Activated naive CD4-positive, alpha-beta T cell treated with anti-CD3 and anti-CD28 coated beads, Interleukin-2, amount 10 ng/mL, durations not matched to agents 5 hours and 36 hours (primary cell): ENCODE results near the gene COPS2. TPM values are rescaled to one million over a fixed set of nuclear protein-coding genes. Genes with fewer than 3 reads are reported as not detected.

ENCODE experiments used
- microRNA-seq: library from miRNA; unstranded; fragments of <30 nt; microRNA quantifications from one replicate; pipeline ENCODE4 v1.2.0, GENCODE V29; 2022; ENCODE audit warnings: borderline microRNAs expressed, borderline replicate concordance
- total RNA-seq, 2 experiments: library from RNA; stranded (reverse); gene quantifications; one replicate each; pipeline ENCODE4 v1.2.3, GENCODE V29; 2021

Gene COPS2
- total RNA-seq: 10 to 100 TPM; 53.7 to 58.2 TPM

DNA sequence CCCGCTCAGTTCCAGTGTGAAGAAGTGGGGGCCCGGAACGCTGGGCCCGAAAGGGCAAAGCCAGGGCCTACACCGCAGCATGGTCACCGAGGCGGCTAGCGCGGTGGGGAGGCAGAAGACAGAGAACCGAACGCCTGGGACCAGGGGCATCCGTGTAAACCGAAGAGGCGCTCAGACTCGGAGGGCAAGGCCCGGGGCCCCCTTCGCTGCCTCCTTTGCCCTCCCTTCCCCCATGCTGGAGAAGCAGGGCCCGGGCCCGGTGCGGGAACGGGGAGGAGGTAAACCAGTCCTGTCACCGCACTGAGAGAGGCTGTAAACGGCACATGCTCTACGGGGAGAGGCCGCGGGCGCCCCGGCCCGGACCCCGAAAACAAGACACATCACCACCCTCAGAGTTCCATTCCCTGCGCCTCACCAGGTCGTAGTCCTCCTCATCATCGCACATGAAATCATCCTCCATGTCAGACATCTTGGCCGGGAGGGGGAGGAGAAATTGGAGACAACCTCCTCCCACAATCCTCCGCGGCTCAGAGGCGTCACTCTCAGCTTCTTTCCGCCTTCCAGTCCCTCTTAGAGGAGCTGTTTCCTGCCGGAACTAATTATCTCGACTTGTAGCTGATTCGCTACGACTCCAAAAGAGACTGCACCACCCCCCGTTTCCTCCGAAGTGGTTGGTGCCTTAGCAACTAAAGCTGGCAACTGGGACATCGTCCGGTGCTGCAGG is at the start of gene COPS2:
COPS2 (minus strand) TSS at position 490 of the 724 bp plus-strand sequence; CDS start at position 469, 21 bp downstream.

DNA sequence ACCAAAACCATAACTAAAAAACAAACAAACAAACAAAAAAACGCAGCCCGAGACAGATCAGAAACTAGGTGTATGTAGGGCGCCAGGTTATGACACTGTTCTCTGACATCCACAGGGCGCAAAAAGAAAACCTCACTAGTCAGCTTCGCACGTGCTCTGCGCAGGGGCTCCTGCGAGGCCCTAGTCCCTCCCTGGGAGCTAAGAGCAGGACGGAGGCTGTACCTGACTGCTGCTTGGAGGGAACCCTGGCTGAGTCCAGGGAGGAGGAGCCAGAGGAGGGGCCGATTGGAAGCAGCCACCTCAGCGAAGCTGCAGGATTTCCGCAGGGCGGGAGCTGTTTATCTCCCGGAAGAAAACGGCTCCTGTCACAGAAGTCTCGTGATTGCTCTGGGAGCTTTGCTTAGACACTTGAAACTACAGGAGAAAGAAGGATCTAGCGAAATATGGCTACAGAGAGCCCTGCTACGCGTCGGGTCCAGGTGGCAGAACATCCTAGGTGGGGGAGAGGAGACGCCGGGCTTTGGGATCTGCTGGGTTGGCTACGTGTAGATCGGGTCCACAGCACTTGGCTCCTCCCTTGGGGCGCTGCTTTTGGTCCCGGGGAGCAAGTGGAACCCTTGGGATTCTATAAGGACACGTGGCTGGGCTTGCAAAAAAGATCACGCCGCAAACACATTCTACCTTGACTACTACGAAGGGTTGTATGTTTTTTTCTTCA is 14.6 kb upstream of the COPS2 start, which contains the start of gene GALK2:
GALK2 (plus strand) TSS at position 368 of the 718 bp plus-strand sequence; CDS start at position 444, 76 bp downstream.

Small RNAs within 50 kb of the gene (microRNA-seq; reads per million reads assigned to microRNA genes)
- not detected for gene MIR4716

Other genes starting within 250 kb of the COPS2 start
- under 1 TPM; 0.10 to 0.39 TPM for gene SHC4, start 191.7 kb downstream of the COPS2 start, total RNA-seq
- 10 to 100 TPM; 31.0 to 34.0 TPM for gene SECISBP2L, start 109.2 kb downstream of the COPS2 start, total RNA-seq
- 10 to 100 TPM; 26.5 to 27.4 TPM for gene GALK2, start 14.6 kb upstream of the COPS2 start, total RNA-seq